OCI-LY3 (cell line): ENCODE results near the gene CAVIN1.

Experiments used
- H2AFZ ChIP-seq: fragments of 200-600, 300-600 bp; shearing (Covaris generic); 2 replicates; pipeline ENCODE4 v1.6.0; 2014; ENCODE audit warnings: antibody characterized with exemption, low read depth, low read length
- H3K27ac ChIP-seq: fragments of 200-600, 300-600 bp; sonication (generic); 2 replicates; pipeline ENCODE4 v1.5.1; 2014; ENCODE audit warnings: mild to moderate bottlenecking, low read length, moderate library complexity, mixed read lengths
- H3K27me3 ChIP-seq: fragments of 200-600, 300-600 bp; sonication (generic); 2 replicates; pipeline ENCODE4 v1.6.1; 2014; ENCODE audit warnings: low read depth, low read length, mixed read lengths
- H3K36me3 ChIP-seq: fragments of 200-600, 300-600 bp; sonication (generic); replicated peaks from 2 replicates; pipeline ENCODE3; 2014; ENCODE audit warnings: low read depth, low read length, mixed read lengths
- H3K4me1 ChIP-seq: fragments of 300-600, 200-600 bp; sonication (generic); 2 replicates; pipeline ENCODE4 v1.6.1; 2014; ENCODE audit warnings: low read length, mixed read lengths
- H3K4me2 ChIP-seq: fragments of 200-600, 300-600 bp; sonication (generic); 2 replicates; pipeline ENCODE4 v1.6.1; 2014; ENCODE audit warnings: low read length, mixed read lengths
- H3K4me3 ChIP-seq: fragments of 300-600, 200-600 bp; sonication (generic); 2 replicates; pipeline ENCODE4 v1.5.1; 2014; ENCODE audit warnings: antibody characterized with exemption, mild to moderate bottlenecking, low read length, moderate library complexity
- H3K79me2 ChIP-seq: fragments of 300-600, 200-600 bp; shearing (Covaris generic); 2 replicates; pipeline ENCODE4 v1.6.1; 2014; ENCODE audit warnings: mild to moderate bottlenecking, low read length, mixed read lengths
- H3K9ac ChIP-seq: fragments of 300-600, 200-600 bp; shearing (Covaris generic); 2 replicates; pipeline ENCODE4 v1.6.0; 2014; ENCODE audit warnings: mild to moderate bottlenecking, low read length, moderate library complexity
- H3K9me3 ChIP-seq: fragments of 200-600, 300-600 bp; shearing (Covaris generic); 2 replicates; pipeline ENCODE4 v1.6.1; 2014; ENCODE audit warnings: low read length, mixed read lengths; ENCODE audit not compliant: insufficient read depth
- H4K20me1 ChIP-seq: fragments of 200-600, 300-600 bp; sonication (generic); 2 replicates; pipeline ENCODE4 v1.6.1; 2016; ENCODE audit warnings: low read length, mixed read lengths; ENCODE audit not compliant: insufficient read depth
- CTCF ChIP-seq: fragments of 200-600, 300-600 bp; sonication (generic); IDR thresholded peaks from 2 replicates; pipeline ENCODE4 v1.5.1; 2014; ENCODE audit warnings: antibody characterized with exemption, low read length, low read depth
- EZH2phosphoT487 ChIP-seq: fragments of 200-600 bp; shearing (Covaris generic); IDR thresholded peaks from 2 replicates; pipeline ENCODE4 v1.6.1; 2018; ENCODE audit warnings: antibody characterized with exemption, mixed run types, low read depth

The CAVIN1 gene, protein sequence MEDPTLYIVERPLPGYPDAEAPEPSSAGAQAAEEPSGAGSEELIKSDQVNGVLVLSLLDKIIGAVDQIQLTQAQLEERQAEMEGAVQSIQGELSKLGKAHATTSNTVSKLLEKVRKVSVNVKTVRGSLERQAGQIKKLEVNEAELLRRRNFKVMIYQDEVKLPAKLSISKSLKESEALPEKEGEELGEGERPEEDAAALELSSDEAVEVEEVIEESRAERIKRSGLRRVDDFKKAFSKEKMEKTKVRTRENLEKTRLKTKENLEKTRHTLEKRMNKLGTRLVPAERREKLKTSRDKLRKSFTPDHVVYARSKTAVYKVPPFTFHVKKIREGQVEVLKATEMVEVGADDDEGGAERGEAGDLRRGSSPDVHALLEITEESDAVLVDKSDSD

DNA sequence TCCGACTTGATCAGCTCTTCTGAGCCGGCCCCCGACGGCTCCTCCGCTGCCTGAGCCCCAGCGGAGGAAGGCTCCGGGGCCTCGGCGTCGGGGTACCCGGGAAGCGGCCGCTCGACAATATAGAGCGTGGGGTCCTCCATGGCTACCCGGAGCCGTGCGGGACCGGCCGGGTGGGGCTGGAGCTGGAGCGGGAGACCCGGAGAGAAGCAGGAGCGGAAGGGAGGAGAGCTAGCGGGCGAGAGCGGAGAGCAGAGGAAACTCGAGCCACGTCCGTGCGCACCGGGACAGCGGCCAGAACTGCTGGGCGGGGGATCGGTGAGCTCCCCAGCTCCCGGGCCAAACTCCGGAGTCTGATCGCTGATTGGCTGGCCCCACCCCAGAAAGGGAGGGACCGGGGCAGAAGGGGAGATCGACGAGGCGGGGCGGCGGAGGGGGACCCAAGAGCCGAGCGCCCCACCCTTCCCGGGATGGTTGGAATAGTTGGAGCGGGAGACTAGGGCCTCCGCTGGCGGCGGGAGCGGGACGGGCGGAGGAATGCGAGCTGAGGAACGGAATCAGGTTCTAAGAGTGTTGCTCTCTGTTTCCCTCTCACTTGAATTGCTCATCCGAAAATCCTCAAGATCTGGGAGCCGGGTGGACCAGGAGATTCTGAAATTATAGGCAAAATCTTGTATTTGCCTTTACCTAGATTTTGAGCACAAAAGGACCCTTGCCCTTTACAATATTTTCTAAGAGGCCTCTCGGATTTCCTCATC is at the start of gene CAVIN1:
Gene CAVIN1 (minus strand): TSS at position 299 of the 755 bp plus-strand sequence. CDS start 159 bp downstream, at position 140.
- Histone ChIP-seq H3K9me3 (no peaks in the 10 kb centered on the region), H3K36me3 (no peaks in the 10 kb centered on the region), H3K9ac (no peak within 1 kb of the TSS), H3K27ac (no peak within 1 kb of the TSS), H3K4me1 (peaks cover 3% of the 10 kb centered on the region), H3K79me2 (no peaks in the 10 kb centered on the region), H3K4me3 (no peak within 1 kb of the TSS), H2AFZ (no peak within 1 kb of the TSS), H3K27me3 (no peaks in the 10 kb centered on the region; the same call in 1 of the 2 replicates), H4K20me1 (no peaks in the 10 kb centered on the region), H3K4me2 (no peak within 1 kb of the TSS)
- TF ChIP-seq EZH2phosphoT487 = no peak
- no peak for TF ChIP-seq CTCF

- H3K27me3 ChIP-seq = no peaks in the 10 kb centered on the region
- TF ChIP-seq EZH2phosphoT487 = no peak
- TF ChIP-seq CTCF = no peak
- H3K9me3 ChIP-seq = no peaks in the 10 kb centered on the region
- H3K36me3 ChIP-seq = peaks cover 37% of the 10 kb centered on the region
- no peaks in the 10 kb centered on the region for H3K4me1 ChIP-seq
- no peak overlapping the region for H3K4me3 ChIP-seq
- no peak overlapping the region for H2AFZ ChIP-seq
- no peak overlapping the region for H3K27ac ChIP-seq
- H3K4me2 ChIP-seq = no peak overlapping the region
- H3K79me2 ChIP-seq = no peaks in the 10 kb centered on the region
- no peak overlapping the region for H3K9ac ChIP-seq
- H4K20me1 ChIP-seq = no peaks in the 10 kb centered on the region
Measured at GRCh38 chr17:42467889-42468288, 44.8 kb upstream of the CAVIN1 start.

DNA sequence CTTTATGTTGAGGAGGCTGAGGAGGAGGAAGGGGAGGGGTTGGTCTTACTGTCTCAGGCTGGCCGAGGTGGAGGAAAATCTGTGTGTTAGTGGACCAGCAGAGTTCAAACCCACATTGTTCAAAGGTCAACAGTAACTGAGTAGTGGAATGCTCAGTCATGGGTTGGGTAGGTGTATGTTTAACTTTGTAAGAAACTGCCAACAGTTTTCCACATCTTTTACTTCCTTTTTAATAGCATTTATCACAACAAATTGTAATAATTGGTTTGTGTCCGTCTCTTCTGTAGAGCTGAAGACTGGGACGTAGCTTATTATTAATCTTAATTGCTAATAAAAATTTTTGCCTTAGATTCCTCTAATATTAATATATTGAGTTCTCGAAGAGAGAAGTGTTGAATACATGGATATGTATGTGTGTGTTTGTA is 40.9 kb upstream of the CAVIN1 start:
- no peak overlapping the region for H3K9ac ChIP-seq
- TF ChIP-seq CTCF (no peak), EZH2phosphoT487 (no peak)
- H3K79me2 ChIP-seq = peaks cover 28% of the 10 kb centered on the region
- H3K4me2 ChIP-seq = no peak overlapping the region
- H3K4me1 ChIP-seq = peaks cover 14% of the 10 kb centered on the region
- no peak overlapping the region for H3K27ac ChIP-seq
- peaks cover 37% of the 10 kb centered on the region for H3K36me3 ChIP-seq
- H4K20me1 ChIP-seq = peaks cover 16% of the 10 kb centered on the region
- no peaks in the 10 kb centered on the region for H3K9me3 ChIP-seq
- H2AFZ ChIP-seq = no peak overlapping the region
- no peak overlapping the region for H3K4me3 ChIP-seq
- no peaks in the 10 kb centered on the region for H3K27me3 ChIP-seq

DNA sequence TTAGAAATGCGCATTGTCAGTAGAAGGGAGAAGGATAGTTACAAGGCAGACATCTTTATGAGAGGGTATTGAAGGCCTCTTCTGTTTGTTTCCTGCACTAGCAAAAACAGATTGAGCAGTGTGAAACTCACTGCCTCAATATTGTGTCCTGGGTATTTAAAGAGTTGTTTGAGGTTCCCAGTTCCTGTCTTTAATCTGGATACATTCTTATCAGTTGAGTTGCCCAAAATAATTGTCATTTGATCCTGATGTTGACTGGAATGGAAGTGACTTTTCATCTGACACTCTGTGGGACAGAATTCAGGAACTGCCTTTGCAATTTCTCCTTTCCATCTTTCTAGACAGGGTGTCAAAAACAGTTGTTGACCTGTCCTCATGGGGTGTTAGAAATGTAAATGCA is 37.3 kb upstream of the CAVIN1 start:
- Histone ChIP-seq H3K4me1 (peaks cover 38% of the 10 kb centered on the region), H2AFZ (no peak overlapping the region), H3K9me3 (no peaks in the 10 kb centered on the region), H3K36me3 (peaks cover 18% of the 10 kb centered on the region), H4K20me1 (peaks cover 16% of the 10 kb centered on the region), H3K27me3 (no peaks in the 10 kb centered on the region), H3K4me2 (peak overlapping the region; percentile 84), H3K27ac (no peak overlapping the region), H3K79me2 (peaks cover 31% of the 10 kb centered on the region), H3K4me3 (peak overlapping the region; percentile 90), H3K9ac (no peak overlapping the region)
- TF ChIP-seq CTCF (no peak), EZH2phosphoT487 (no peak)
